Smooth muscle cell of the brain vasculature (primary cell): Measurements from ENCODE around the gene SP6.

Experiments used
- DNase-seq: peaks from one replicate; pipeline ENCODE4 v3.0.0-alpha.2; 2012; ENCODE audit warnings: low read depth, low spot score

The SP6 gene

DNA sequence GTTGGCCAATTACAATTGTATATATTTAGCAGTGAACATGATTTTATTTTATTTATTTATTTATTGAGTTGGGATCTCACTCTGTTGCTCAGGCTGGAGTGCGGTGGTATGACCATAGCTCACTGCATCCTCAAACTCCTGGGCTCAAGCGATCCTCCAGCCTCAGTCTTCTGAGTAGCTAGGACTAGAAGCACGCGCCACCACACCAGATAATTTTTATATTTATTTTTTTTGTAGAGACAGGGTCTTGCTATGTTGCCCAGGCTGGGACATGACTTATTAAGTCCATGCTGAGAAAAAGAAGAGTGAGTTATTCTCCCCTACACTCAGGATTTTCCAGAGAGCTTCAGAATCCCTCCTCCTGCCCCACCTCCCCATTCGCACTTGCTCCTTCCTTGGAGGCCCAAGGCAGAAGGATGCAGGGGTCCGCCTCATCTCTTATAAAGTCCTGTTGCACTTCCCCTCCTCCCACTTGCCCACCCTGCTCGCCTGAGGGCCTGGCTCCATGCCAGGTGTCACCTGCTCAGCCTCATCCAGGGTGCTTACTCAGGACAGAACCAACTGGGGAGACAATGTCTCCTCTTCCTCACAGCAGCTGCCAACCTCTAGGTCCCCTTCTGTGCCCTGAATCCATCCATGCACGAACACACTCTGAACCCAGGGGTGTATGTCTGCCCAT is 29.0 kb upstream of the SP6 start:
- DNase-seq: no peak

DNA sequence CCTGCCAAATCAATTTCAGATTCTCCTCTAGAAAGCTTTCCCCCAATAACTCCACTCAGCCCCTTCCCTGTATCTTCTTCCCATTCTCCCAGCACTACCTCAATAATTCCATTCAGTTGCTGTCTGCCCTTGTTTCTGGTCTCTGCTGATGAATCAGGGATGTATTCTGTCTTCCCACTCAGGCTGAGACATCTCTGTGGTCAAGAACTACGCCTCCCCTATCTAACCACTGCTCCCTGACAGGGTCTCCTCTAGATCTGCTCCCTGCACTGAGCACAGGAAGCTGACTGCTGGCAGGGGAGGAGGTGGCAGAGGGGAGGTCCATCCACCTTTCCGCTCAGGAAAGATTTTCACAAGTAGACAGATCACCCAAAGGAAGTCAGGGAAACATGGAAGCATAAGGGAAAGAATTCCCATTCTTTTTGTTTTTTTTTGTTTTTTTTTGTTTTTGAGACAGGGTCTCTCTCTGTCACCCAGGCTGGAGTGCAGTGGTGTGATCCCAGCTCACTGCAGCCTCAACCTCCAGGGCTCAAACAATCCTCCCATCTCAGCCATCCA is 28.1 kb upstream of the SP6 start:
- DNase-seq: no peak

GRCh38 chr17:47878203-47879027 is 27.5 kb upstream of the SP6 start:
- no peak for DNase-seq

DNA sequence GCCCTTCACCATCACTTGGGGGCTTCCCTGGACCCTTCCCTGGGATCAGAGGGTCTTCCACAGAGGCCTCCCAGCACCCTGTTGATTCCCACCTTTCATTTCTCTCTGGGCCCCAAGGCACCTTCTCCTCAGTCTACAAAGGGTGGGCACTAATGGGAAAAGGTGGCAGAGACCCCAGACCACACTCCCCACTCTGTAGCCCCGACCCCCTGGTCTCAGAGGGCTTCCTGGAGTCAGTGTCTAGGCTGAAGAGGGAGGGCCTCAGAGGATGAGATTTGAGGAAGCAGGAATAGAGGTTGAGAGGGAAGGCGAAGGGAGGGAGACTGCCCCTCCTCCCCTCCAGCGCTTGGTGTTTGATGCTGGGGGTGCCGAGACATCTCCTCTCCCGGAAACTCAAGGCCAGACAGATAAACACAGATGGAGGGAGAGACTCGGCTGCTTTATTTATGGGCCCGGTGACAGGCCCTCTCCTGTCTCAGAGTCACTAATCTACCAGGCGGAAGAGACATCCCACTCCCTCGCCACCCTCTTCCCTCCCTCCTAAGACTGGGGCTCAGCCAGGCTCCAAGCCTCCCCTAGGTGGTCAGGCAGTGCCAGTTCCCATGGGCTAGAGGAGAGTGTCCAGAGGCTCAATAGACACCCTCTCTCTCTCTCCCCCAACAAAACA is 26.5 kb upstream of the SP6 start:
- DNase-seq: no peak

- DNase-seq: no peak
Measured at GRCh38 chr17:47875011-47875985, 24.3 kb upstream of the SP6 start.

GRCh38 chr17:47873200-47874090 is 22.5 kb upstream of the SP6 start:
- no peak for DNase-seq

DNA sequence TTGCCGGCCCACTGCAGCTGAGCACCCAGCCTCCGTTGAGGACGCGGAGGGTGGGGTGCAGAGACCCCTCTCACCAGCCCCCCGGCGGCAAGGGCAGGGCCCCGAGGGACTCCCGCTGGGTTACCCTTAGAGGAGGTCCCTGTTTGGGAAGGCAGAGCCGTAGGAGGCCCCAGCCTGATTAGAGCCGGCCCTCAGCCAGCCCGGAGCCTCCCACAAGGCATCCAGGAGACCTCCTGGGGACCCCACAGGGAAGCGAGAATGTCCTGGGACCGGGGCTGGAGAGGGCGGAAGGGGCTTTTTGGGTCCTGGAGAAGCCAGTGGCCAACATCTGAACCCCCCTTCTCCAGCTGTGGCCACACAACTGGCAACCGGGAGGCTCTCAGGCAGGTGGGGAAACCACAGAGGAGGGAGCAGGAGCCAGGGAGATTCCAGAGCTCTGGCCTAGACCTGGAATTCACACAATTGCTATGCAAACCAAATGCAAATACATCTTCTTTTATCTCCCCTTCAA is 21.7 kb upstream of the SP6 start:
- no peak for DNase-seq

DNA sequence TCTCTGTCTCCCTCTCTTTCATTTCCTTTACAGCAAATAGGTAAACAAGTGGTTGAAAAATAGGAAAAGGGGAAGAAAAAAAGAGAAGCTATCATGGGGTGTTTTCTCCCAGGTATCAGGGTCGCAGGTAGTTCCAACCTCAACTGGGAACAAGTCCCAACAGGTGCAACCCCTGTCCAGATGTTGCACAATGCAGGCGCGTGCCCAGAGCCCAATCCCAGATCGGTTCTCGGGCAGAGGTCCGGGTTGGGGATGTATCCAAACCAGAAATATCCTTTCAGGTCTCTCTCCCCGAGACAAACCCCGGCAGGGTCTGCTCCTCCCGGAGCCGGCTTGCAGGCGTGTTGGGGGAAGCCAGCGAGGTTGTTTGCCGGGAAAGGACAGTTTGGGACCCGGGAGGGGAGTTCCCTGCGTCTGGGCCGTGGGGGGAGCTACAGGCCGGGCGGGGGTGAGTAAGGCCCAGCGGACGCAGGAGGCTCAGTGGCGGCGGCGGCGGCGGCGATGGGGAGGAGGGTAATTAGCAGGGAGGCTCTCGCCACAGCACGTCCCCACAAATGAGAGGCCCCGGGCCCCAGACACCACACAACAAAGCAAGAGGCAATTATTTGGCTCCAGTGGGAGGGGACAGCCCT is 21.2 kb upstream of the SP6 start:
- DNase-seq: no peak

GRCh38 chr17:47871048-47871447 is 20.1 kb upstream of the SP6 start:
- DNase-seq: no peak

DNA sequence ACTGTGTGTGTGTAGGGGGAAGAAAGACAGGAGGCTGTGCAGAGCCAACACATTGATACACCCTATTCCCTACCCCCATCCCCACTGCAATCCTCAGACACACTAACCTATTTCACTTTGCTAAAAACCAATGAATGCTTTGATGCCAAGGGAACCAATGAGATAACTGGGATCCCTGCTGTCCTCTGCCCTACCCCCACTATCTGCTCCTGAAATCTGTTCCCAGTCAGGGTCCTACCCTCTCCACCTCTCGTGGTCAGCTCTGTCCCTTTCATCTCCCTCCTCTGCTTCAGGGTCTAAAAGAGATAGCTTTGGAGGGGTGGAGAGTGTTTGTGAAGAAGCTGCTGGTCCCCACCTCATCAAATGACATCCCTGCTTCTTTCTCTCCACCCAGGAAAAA is 19.1 kb upstream of the SP6 start:
- DNase-seq: no peak

GRCh38 chr17:47869114-47869513 is 18.2 kb upstream of the SP6 start:
- no peak for DNase-seq

GRCh38 chr17:47867813-47868533 is 17.0 kb upstream of the SP6 start:
- no peak for DNase-seq

- DNase-seq: no peak
Measured at GRCh38 chr17:47866941-47867340, 16.0 kb upstream of the SP6 start.

- DNase-seq: no peak
Measured at GRCh38 chr17:47864791-47865216, 13.8 kb upstream of the SP6 start.

DNA sequence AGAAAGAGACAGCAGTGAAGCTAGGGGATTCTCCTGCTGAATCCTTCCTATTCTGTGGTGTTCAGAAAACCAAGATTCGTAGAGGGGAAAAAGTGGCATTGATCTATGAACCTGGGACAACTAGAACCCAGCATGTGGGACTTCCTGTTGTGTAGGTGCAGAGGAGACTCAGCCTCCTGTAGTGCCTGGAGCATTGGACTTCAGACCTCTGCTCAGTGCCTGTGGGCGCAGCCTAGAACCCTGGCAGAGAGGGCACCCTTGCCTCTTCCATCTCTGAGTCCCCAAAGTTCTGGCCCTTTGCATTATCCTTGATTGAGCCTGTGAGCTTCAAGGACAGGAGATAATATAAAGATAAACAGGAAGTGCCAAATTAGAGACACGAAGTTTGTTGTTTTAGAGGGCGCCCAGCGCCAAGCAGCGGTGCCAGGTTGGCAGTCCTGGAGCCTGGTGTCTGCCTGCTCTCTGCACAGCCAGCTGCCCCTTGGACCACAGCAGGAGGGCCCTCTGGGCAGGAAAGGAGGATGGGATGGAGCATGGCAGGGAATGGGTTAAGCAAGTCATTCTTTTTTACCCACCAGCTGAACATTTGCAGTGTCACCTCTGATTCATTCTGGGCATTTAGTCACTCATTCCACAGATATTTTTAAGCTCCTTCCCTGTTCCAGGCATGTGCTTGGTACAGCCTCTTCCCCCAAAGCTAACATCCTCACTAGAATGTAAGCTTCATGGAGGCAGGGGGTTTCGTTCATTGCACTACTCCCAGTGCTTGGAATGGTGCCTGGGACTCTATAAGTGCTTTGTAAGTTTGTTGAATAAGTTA is 11.9 kb upstream of the SP6 start:
- DNase-seq: no peak

DNA sequence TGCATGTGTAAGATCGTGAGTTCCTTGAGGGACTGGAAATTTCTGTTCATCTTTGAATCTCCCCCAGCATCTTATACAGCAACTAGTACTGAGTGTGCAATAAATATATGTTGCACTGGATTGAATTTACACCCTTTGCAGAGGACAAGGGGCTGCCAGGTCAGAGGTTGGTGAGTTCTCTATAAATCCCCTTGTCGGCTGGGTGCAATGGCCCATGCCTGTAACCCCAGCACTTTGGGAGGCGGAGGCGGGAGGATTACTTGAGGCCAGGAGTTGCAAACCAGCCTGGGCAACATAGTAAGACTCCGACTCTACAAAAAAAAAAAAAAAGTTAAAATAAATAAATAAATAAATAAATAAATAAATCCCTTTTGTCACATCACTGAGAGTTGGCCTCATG is 9.4 kb upstream of the SP6 start:
- DNase-seq: no peak

- DNase-seq: no peak
Measured at GRCh38 chr17:47857551-47858455, 6.8 kb upstream of the SP6 start.
